ENCODE measurements around the gene SNRPF.

DNA sequence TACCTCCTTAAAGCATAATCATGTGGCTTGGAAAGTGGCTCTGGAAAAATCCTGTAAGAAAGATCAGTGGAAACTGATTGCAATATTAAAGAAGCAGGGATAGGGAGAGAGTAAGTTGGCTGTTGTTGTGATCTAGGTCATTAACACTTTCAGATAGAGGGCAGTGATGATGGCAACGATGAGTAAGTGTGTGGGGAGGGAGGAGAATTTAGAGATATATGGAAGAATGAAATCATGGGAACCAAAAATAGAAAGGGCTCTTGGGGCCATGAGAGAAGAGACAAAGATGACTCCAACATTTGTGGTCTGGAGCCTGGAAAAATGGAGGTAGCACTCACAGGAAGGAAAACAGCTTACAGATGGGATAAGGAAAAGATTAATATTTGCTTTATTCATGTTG, 23.3 kb downstream of the SNRPF start:
- TF ChIP-seq CTCF (IDR thresholded peaks at IDR 0.05) (no peak), POLR2A (IDR thresholded peaks at IDR 0.05) (no peak)
